Neural progenitor cell (in vitro differentiated cells): ENCODE data around the gene PLGRKT. TPM values are rescaled to one million over a fixed set of nuclear protein-coding genes. Genes with fewer than 3 reads are reported as not detected.

ENCODE experiments used
- DNase-seq: peaks from one replicate; pipeline ENCODE4 v3.0.0-alpha.2; 2016; ENCODE audit warnings: low spot score
- H2AFZ ChIP-seq: fragments of 200-600 bp; sonication (generic); replicated peaks from 2 replicates; pipeline ENCODE4 v1.6.1; 2016; ENCODE audit warnings: antibody characterized with exemption
- H3F3A ChIP-seq: fragments of 200-600 bp; sonication (generic); 2 replicates; pipeline ENCODE4 v1.6.1; 2016; ENCODE audit warnings: antibody characterized with exemption, low read depth
- H3K27ac ChIP-seq: fragments of 200-600 bp; sonication (generic); 2 replicates; pipeline ENCODE4 v1.5.1; 2016; ENCODE audit warnings: mild to moderate bottlenecking
- H3K27me3 ChIP-seq: fragments of 200-600 bp; sonication (generic); 2 replicates; pipeline ENCODE4 v1.6.1; 2016; ENCODE audit warnings: mild to moderate bottlenecking, moderate library complexity
- H3K36me3 ChIP-seq: fragments of 200-600 bp; sonication (generic); 2 replicates; pipeline ENCODE4 v1.5.1; 2016
- H3K4me1 ChIP-seq: fragments of 200-600 bp; sonication (generic); 2 replicates; pipeline ENCODE4 v1.6.1; 2016; ENCODE audit warnings: mixed run types
- H3K4me2 ChIP-seq: fragments of 200-600 bp; sonication (generic); 2 replicates; pipeline ENCODE4 v1.6.1; 2016
- H3K4me3 ChIP-seq: fragments of 200-600 bp; sonication (generic); 2 replicates; pipeline ENCODE4 v1.5.1; 2016
- H3K79me2 ChIP-seq: fragments of 200-600 bp; sonication (generic); 2 replicates; pipeline ENCODE4 v1.6.1; 2016; ENCODE audit warnings: low read depth
- H3K9ac ChIP-seq: fragments of 200-600 bp; sonication (generic); 2 replicates; pipeline ENCODE4 v1.6.1; 2016
- H3K9me3 ChIP-seq: fragments of 200-600 bp; sonication (generic); 2 replicates; pipeline ENCODE4 v1.5.1; 2016; ENCODE audit warnings: low read depth
- H4K20me1 ChIP-seq: fragments of 200-600 bp; sonication (generic); 2 replicates; pipeline ENCODE4 v1.6.1; 2016; ENCODE audit warnings: low read depth
- H3K27ac Mint-ChIP-seq: 3 replicates; pipeline ENCODE4 v1.8.0; 2021; ENCODE audit warnings: mixed read lengths
- H3K27me3 Mint-ChIP-seq: 2 replicates; pipeline ENCODE4 v1.8.0; 2022; ENCODE audit warnings: low read depth, mild to moderate bottlenecking, inconsistent platforms, moderate library complexity, mixed read lengths; ENCODE audit not compliant: insufficient read depth
- H3K36me3 Mint-ChIP-seq: 3 replicates; pipeline ENCODE4 v1.8.0; 2021; ENCODE audit warnings: mixed read lengths
- H3K4me1 Mint-ChIP-seq: 3 replicates; pipeline ENCODE4 v1.8.0; 2021; ENCODE audit warnings: mixed read lengths
- H3K4me3 Mint-ChIP-seq: 3 replicates; pipeline ENCODE4 v1.8.0; 2021; ENCODE audit warnings: mild to moderate bottlenecking, moderate library complexity, mixed read lengths
- H3K9me3 Mint-ChIP-seq: 3 replicates; pipeline ENCODE4 v1.8.0; 2020; ENCODE audit warnings: mixed read lengths
- EZH2 ChIP-seq: fragments of 200-600 bp; sonication (generic); IDR thresholded peaks from 2 replicates; pipeline ENCODE4 v1.6.1; 2017; ENCODE audit warnings: antibody characterized with exemption, mild to moderate bottlenecking, moderate library complexity
- EZH2phosphoT487 ChIP-seq: fragments of 200-600 bp; sonication (generic); IDR thresholded peaks from 2 replicates; pipeline ENCODE4 v1.6.1; 2017; ENCODE audit warnings: antibody characterized with exemption
- total RNA-seq: library from RNA; depleted of rRNA; stranded (reverse); fragments of >200 nt; gene quantifications from 2 replicates; pipeline ENCODE4 v1.2.3, GENCODE V29; 2015; ENCODE audit warnings: low replicate concordance
- TF ChIP-seq, protein P1 (sequence below): fragments of 200-600 bp; sonication (generic); IDR thresholded peaks from 2 replicates; pipeline ENCODE4 v1.5.1; 2017; ENCODE audit warnings: antibody characterized with exemption, mild to moderate bottlenecking

The PLGRKT gene
- total RNA-seq, 1 donor from 2014 or later, result 37.7 TPM

DNA sequence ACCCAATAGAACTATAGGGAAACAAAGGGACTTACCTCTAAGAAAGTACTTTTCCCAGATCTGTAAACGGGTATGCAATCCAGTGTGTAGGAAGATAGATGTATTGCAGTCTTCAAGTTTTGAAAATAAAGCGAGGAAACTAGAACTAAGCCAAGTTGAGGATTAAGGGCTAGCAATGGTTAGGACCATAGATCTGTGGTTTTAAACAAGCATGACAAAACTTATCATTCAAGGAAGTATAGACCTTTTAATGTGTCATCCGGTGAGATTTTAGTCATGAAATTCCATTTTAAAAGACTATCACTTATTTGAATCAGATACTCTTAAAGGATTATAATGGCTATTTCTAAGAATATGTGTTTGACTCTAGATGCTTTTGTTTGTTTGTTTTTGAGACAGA, 33.1 kb upstream of the PLGRKT start:
- no peak for DNase-seq
- Mint-ChIP-seq H3K27me3 (no peaks in the 10 kb centered on the region), H3K27ac (no peak overlapping the region), H3K4me3 (no peak overlapping the region), H3K9me3 (peaks cover 2% of the 10 kb centered on the region), H3K36me3 (no peaks in the 10 kb centered on the region), H3K4me1 (no peaks in the 10 kb centered on the region)
- Histone ChIP-seq H2AFZ (no peak overlapping the region), H3K79me2 (no peaks in the 10 kb centered on the region), H3K27ac (no peak overlapping the region), H3K9ac (no peak overlapping the region), H3K4me1 (peaks cover 8% of the 10 kb centered on the region), H3K27me3 (no peaks in the 10 kb centered on the region), H3K4me3 (no peak overlapping the region), H3K36me3 (no peaks in the 10 kb centered on the region), H3K9me3 (no peaks in the 10 kb centered on the region), H3F3A (no peaks in the 10 kb centered on the region), H4K20me1 (no peaks in the 10 kb centered on the region), H3K4me2 (no peak overlapping the region)
- TF ChIP-seq EZH2 (no peak), EZH2phosphoT487 (no peak)
- TF ChIP-seq, protein P1, sequence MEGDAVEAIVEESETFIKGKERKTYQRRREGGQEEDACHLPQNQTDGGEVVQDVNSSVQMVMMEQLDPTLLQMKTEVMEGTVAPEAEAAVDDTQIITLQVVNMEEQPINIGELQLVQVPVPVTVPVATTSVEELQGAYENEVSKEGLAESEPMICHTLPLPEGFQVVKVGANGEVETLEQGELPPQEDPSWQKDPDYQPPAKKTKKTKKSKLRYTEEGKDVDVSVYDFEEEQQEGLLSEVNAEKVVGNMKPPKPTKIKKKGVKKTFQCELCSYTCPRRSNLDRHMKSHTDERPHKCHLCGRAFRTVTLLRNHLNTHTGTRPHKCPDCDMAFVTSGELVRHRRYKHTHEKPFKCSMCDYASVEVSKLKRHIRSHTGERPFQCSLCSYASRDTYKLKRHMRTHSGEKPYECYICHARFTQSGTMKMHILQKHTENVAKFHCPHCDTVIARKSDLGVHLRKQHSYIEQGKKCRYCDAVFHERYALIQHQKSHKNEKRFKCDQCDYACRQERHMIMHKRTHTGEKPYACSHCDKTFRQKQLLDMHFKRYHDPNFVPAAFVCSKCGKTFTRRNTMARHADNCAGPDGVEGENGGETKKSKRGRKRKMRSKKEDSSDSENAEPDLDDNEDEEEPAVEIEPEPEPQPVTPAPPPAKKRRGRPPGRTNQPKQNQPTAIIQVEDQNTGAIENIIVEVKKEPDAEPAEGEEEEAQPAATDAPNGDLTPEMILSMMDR, result no peak

GRCh38 chr9:5470122-5470521, 32.4 kb upstream of the PLGRKT start:
- no peak for DNase-seq
- peaks cover 8% of the 10 kb centered on the region for H3K4me1 ChIP-seq
- Mint-ChIP-seq H3K27me3 (no peaks in the 10 kb centered on the region), H3K9me3 (peaks cover 2% of the 10 kb centered on the region), H3K27ac (no peak overlapping the region), H3K4me3 (no peak overlapping the region), H3K36me3 (no peaks in the 10 kb centered on the region), H3K4me1 (no peaks in the 10 kb centered on the region)
- no peaks in the 10 kb centered on the region for H3K9me3 ChIP-seq
- H3K27me3 ChIP-seq, result no peaks in the 10 kb centered on the region
- H3K4me2 ChIP-seq, result no peak overlapping the region
- TF ChIP-seq EZH2phosphoT487, result no peak
- no peak for TF ChIP-seq EZH2
- TF ChIP-seq, protein P1, result no peak
- H3K36me3 ChIP-seq, result no peaks in the 10 kb centered on the region
- no peaks in the 10 kb centered on the region for H3K79me2 ChIP-seq
- H2AFZ ChIP-seq, result no peak overlapping the region
- no peaks in the 10 kb centered on the region for H4K20me1 ChIP-seq
- H3K4me3 ChIP-seq, result no peak overlapping the region
- H3F3A ChIP-seq, result no peaks in the 10 kb centered on the region
- H3K27ac ChIP-seq, result no peak overlapping the region
- H3K9ac ChIP-seq, result no peak overlapping the region

GRCh38 chr9:5468850-5469249, 31.1 kb upstream of the PLGRKT start:
- Histone ChIP-seq H2AFZ (no peak overlapping the region), H3K4me3 (no peak overlapping the region), H3K9me3 (no peaks in the 10 kb centered on the region), H3K36me3 (no peaks in the 10 kb centered on the region), H3K4me2 (no peak overlapping the region), H3K79me2 (no peaks in the 10 kb centered on the region), H3K4me1 (peaks cover 8% of the 10 kb centered on the region), H3K27me3 (no peaks in the 10 kb centered on the region), H3K9ac (no peak overlapping the region), H4K20me1 (no peaks in the 10 kb centered on the region), H3K27ac (no peak overlapping the region), H3F3A (no peaks in the 10 kb centered on the region)
- Mint-ChIP-seq H3K9me3 (no peaks in the 10 kb centered on the region), H3K4me1 (no peaks in the 10 kb centered on the region), H3K27ac (no peak overlapping the region), H3K36me3 (no peaks in the 10 kb centered on the region), H3K27me3 (no peaks in the 10 kb centered on the region), H3K4me3 (no peak overlapping the region)
- TF ChIP-seq EZH2phosphoT487, result no peak
- no peak for TF ChIP-seq EZH2
- TF ChIP-seq, protein P1, result no peak
- no peak for DNase-seq
